Measurements from ENCODE around the gene PPP2R2B. TPM values are rescaled to one million over a fixed set of nuclear protein-coding genes. Genes with fewer than 3 reads are reported as not detected.
A peak's percentile ranks its signal among the peaks of the same experiment; 100 is the strongest.

The PPP2R2B gene
- total RNA-seq, 4 donors from 2014 or later: 1.2 to 4.0 (median 2.1) TPM

- no peaks in the 10 kb centered on the region for H3K4me1 ChIP-seq
- TF ChIP-seq EP300 (IDR thresholded peaks at IDR 0.05) (no peak), CTCF (IDR thresholded peaks at IDR 0.05) (no peak), POLR2A (IDR thresholded peaks at IDR 0.05; ENCODE audit: low read depth) (no peak), POLR2AphosphoS5 (IDR thresholded peaks at IDR 0.05) (no peak)
- no peaks in the 10 kb centered on the region for H3K36me3 ChIP-seq
- WGBS: 76% methylated on average over 1 of the region's 1 CpG
- H3K9me3 ChIP-seq: peaks cover 0 to 8% (median 3%) of the 10 kb centered on the region in 4 donors
- no peak for DNase-seq (ENCODE audit: extremely low spot score)
- no peak overlapping the region for H3K27ac ChIP-seq (replicated peaks in 1 of 4)
- intact Hi-C loops (cut with DNase I): no loop called here
- no peak overlapping the region for H3K4me3 ChIP-seq
- no peaks in the 10 kb centered on the region for H3K27me3 ChIP-seq
Observed at GRCh38 chr5:146574713-146575112, 303.8 kb downstream of the PPP2R2B start.

GRCh38 chr5:146568161-146568560 is 310.4 kb downstream of the PPP2R2B start:
- Histone ChIP-seq H3K4me1 (no peaks in the 10 kb centered on the region), H3K27ac (replicated peaks in 1 of 4) (no peak overlapping the region), H3K4me3 (no peak overlapping the region), H3K36me3 (no peaks in the 10 kb centered on the region), H3K9me3 (no peaks in the 10 kb centered on the region), H3K27me3 (no peaks in the 10 kb centered on the region)
- intact Hi-C loops (cut with DNase I): no loop called here
- DNase-seq (ENCODE audit: extremely low spot score): no peak
- 86% methylated on average over 2 of the region's 2 CpGs for WGBS
- TF ChIP-seq CTCF (IDR thresholded peaks at IDR 0.05): no peak
- TF ChIP-seq POLR2AphosphoS5 (IDR thresholded peaks at IDR 0.05): no peak
- no peak for TF ChIP-seq EP300 (IDR thresholded peaks at IDR 0.05)

- intact Hi-C loops (cut with DNase I): no loop called here
- H3K9me3 ChIP-seq: no peaks in the 10 kb centered on the region
- DNase-seq (ENCODE audit: extremely low spot score): no peak
- H3K27ac ChIP-seq (replicated peaks in 1 of 4): no peak overlapping the region
- WGBS: 23% methylated on average over 7 of the region's 7 CpGs
- TF ChIP-seq POLR2AphosphoS5 (IDR thresholded peaks at IDR 0.05) (no peak), CTCF (IDR thresholded peaks at IDR 0.05) (peak in 2 of 3 experiments; percentile 22 to 34), POLR2A (IDR thresholded peaks at IDR 0.05; ENCODE audit: low read depth) (no peak), EP300 (IDR thresholded peaks at IDR 0.05) (no peak)
- H3K4me1 ChIP-seq: no peaks in the 10 kb centered on the region
- H3K4me3 ChIP-seq: no peak overlapping the region
- H3K36me3 ChIP-seq: no peaks in the 10 kb centered on the region
- H3K27me3 ChIP-seq: no peaks in the 10 kb centered on the region
Observed at GRCh38 chr5:146565764-146566367, 312.7 kb downstream of the PPP2R2B start.

GRCh38 chr5:146564007-146564762 is 314.4 kb downstream of the PPP2R2B start:
- Histone ChIP-seq H3K9me3 (no peaks in the 10 kb centered on the region), H3K36me3 (no peaks in the 10 kb centered on the region), H3K4me3 (no peak overlapping the region), H3K27ac (replicated peaks in 1 of 4) (no peak overlapping the region), H3K27me3 (no peaks in the 10 kb centered on the region), H3K4me1 (no peaks in the 10 kb centered on the region)
- DNase-seq (ENCODE audit: extremely low spot score): no peak
- TF ChIP-seq CTCF (IDR thresholded peaks at IDR 0.05) (no peak), EP300 (IDR thresholded peaks at IDR 0.05) (no peak), POLR2AphosphoS5 (IDR thresholded peaks at IDR 0.05) (no peak), POLR2A (IDR thresholded peaks at IDR 0.05; ENCODE audit: low read depth) (no peak)
- intact Hi-C loops (cut with DNase I): no loop called here
- 66% methylated on average over 2 of the region's 2 CpGs for WGBS

Measured in esophagus muscularis mucosa (tissue), 4 donors.